GM23248 (cell line): ENCODE results near the gene GTPBP10. TPM values are rescaled to one million over a fixed set of nuclear protein-coding genes. Genes with fewer than 3 reads are reported as not detected.
A peak's percentile ranks its signal among the peaks of the same experiment; 100 is the strongest.

Source experiments
- DNase-seq: peaks from one replicate; pipeline ENCODE4 v3.0.0-alpha.2; 2015
- H2AFZ ChIP-seq: fragments of 200-600 bp; sonication (generic); 2 replicates; pipeline ENCODE4 v1.6.1; 2016; ENCODE audit warnings: antibody characterized with exemption
- H3F3A ChIP-seq: fragments of 200-600 bp; sonication (generic); 2 replicates; pipeline ENCODE4 v1.6.1; 2016; ENCODE audit warnings: mild to moderate bottlenecking, antibody characterized with exemption, mixed run types; ENCODE audit not compliant: insufficient read depth
- H3K27ac ChIP-seq: fragments of 200-600 bp; sonication (generic); 2 replicates; pipeline ENCODE4 v1.5.1; 2016; ENCODE audit warnings: mild to moderate bottlenecking
- H3K27me3 ChIP-seq: fragments of 200-600 bp; sonication (generic); replicated peaks from 2 replicates; pipeline ENCODE4 v1.6.1; 2016; ENCODE audit warnings: mild to moderate bottlenecking; ENCODE audit not compliant: insufficient read depth
- H3K36me3 ChIP-seq: fragments of 200-600 bp; sonication (generic); 2 replicates; pipeline ENCODE4 v1.6.1; 2016; ENCODE audit warnings: low read depth, mild to moderate bottlenecking
- H3K4me1 ChIP-seq: fragments of 200-600 bp; sonication (generic); 2 replicates; pipeline ENCODE4 v1.6.1; 2016; ENCODE audit warnings: mild to moderate bottlenecking; ENCODE audit not compliant: insufficient read depth
- H3K4me2 ChIP-seq: fragments of 200-600 bp; sonication (generic); one replicate; pipeline ENCODE4 v1.6.1; 2016; ENCODE audit warnings: mild to moderate bottlenecking; ENCODE audit not compliant: unreplicated experiment
- H3K4me3 ChIP-seq: fragments of 200-600 bp; sonication (generic); 2 replicates; pipeline ENCODE4 v1.5.1; 2016; ENCODE audit warnings: mild to moderate bottlenecking
- H3K79me2 ChIP-seq: fragments of 200-600 bp; sonication (generic); 2 replicates; pipeline ENCODE4 v1.6.1; 2016; ENCODE audit warnings: mild to moderate bottlenecking; ENCODE audit not compliant: insufficient read depth
- H3K9ac ChIP-seq: fragments of 200-600 bp; sonication (generic); 2 replicates; pipeline ENCODE4 v1.6.1; 2016; ENCODE audit warnings: mild to moderate bottlenecking
- H3K9me2 ChIP-seq: fragments of 200-600 bp; sonication (generic); 2 replicates; pipeline ENCODE4 v1.6.1; 2016; ENCODE audit warnings: mixed run types, mild to moderate bottlenecking, moderate library complexity; ENCODE audit not compliant: insufficient read depth
- H3K9me3 ChIP-seq: fragments of 200-600 bp; sonication (generic); one replicate; pipeline ENCODE4 v1.6.1; 2017; ENCODE audit warnings: low read depth
- H4K20me1 ChIP-seq: fragments of 200-600 bp; sonication (generic); 2 replicates; pipeline ENCODE4 v1.6.0; 2016; ENCODE audit not compliant: insufficient read depth
- EZH2 ChIP-seq: fragments of 200-600 bp; sonication (generic); IDR thresholded peaks from 2 replicates; pipeline ENCODE4 v1.6.1; 2018; ENCODE audit warnings: antibody characterized with exemption, mild to moderate bottlenecking; ENCODE audit not compliant: insufficient read depth, poor library complexity, severe bottlenecking
- EZH2phosphoT487 ChIP-seq: fragments of 200-600 bp; sonication (generic); IDR thresholded peaks from 2 replicates; pipeline ENCODE4 v1.6.1; 2018; ENCODE audit warnings: antibody characterized with exemption, moderate library complexity, mild to moderate bottlenecking, low read depth; ENCODE audit not compliant: insufficient read depth
- WGBS, 2 experiments: methylation state at CpG; one replicate each; pipeline ENCODE4 v1.1.6; 2015 to 2017; ENCODE audit warnings: low lambda C conversion rate in 2 of 2, low coverage in 1 of 2; ENCODE audit errors: missing lambda C conversion rate in 2 of 2; 5-methylcytosine and 5-hydroxymethylcytosine counted together
- in situ Hi-C: fragments of 300-500 bp; cut with MboI; formaldehyde crosslinking; loops from 2 replicates; pipeline ENCODE4 v1.15.0; 2020
- polyA plus RNA-seq: library from polyadenylated mRNA; unstranded; fragments of >200 nt; fragmentation: Nextera tagmentation; extraction: Ambion mirVana; gene quantifications from 2 replicates; pipeline ENCODE4 v1.2.1, GENCODE V29; 2016
- total RNA-seq: library from RNA; depleted of rRNA; stranded (reverse); fragments of >200 nt; shearing (Covaris generic); gene quantifications from 2 replicates; pipeline ENCODE4 v1.2.3, GENCODE V29; 2014

Gene GTPBP10
- total and polyA plus RNA-seq, 2 experiments from 2014 or later: 15.0 to 24.6 TPM

DNA sequence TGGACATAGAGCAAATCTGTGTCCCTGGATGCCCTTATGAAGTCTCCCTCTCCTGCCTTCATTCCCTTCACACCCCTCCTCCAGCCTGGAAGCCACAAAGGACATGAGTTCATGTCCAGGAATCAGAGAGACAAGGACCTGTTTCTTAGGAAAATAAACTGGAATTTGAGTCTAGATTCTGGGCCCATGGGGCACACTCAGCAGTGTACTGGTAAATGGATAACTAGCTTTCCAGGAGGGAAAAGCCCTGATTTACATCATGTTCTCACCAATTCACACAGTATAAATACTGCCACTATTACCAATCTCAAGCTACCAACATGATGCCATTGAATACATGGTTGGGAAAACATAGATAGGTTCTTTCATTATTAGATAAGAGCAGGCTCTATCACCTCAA lies 35.3 kb upstream of the GTPBP10 start:
- TF ChIP-seq EZH2 (no peak), EZH2phosphoT487 (no peak)
- no peaks in the 10 kb centered on the region for H3K27me3 ChIP-seq
- DNase-seq: no peak
- in situ Hi-C loops: no loop called here
- H3K79me2 ChIP-seq: no peaks in the 10 kb centered on the region
- H3K4me3 ChIP-seq: no peak overlapping the region
- H4K20me1 ChIP-seq: no peaks in the 10 kb centered on the region
- H3K4me2 ChIP-seq: no peak overlapping the region
- no peaks in the 10 kb centered on the region for H3K4me1 ChIP-seq
- no peak overlapping the region for H3K27ac ChIP-seq
- no peaks in the 10 kb centered on the region for H3K36me3 ChIP-seq
- H3K9me2 ChIP-seq: no peaks in the 10 kb centered on the region
- H2AFZ ChIP-seq: no peak overlapping the region
- no peaks in the 10 kb centered on the region for H3F3A ChIP-seq
- H3K9ac ChIP-seq: no peak overlapping the region
- no peaks in the 10 kb centered on the region for H3K9me3 ChIP-seq

DNA sequence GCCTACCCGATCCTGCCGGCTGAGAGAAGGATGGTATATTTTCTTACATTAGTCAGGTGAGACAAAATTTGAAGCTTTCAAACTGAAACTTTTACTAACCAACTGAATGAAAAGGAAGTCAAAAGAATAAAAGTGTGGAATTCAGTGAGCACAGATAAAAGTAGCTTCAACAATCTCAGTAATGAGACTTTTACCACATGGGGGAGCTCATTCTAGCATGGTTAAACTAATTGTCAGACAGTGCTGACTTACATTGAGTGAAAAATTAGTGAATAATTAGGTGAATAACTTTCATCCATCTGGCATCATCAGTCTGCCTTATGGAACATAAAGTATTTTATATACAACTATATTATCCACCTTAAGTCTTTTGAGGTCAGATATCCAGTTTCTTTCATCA lies 33.8 kb upstream of the GTPBP10 start:
- H3K36me3 ChIP-seq: no peaks in the 10 kb centered on the region
- H3K27me3 ChIP-seq: no peaks in the 10 kb centered on the region
- H3F3A ChIP-seq: no peaks in the 10 kb centered on the region
- no peaks in the 10 kb centered on the region for H3K9me3 ChIP-seq
- no peak overlapping the region for H2AFZ ChIP-seq
- TF ChIP-seq EZH2phosphoT487: no peak
- no peak for TF ChIP-seq EZH2
- WGBS, 2 experiments: 94 to 97% methylated on average over 2 of the region's 2 CpGs
- H3K4me2 ChIP-seq: no peak overlapping the region
- H3K79me2 ChIP-seq: no peaks in the 10 kb centered on the region
- no peaks in the 10 kb centered on the region for H3K9me2 ChIP-seq
- in situ Hi-C loops: no loop called here
- H3K9ac ChIP-seq: no peak overlapping the region
- H3K4me1 ChIP-seq: no peaks in the 10 kb centered on the region
- peak; percentile 17 for DNase-seq
- H4K20me1 ChIP-seq: no peaks in the 10 kb centered on the region
- H3K27ac ChIP-seq: no peak overlapping the region
- no peak overlapping the region for H3K4me3 ChIP-seq

GRCh38 chr7:90313907-90314306 lies 32.6 kb upstream of the GTPBP10 start:
- TF ChIP-seq EZH2: no peak
- no peak for TF ChIP-seq EZH2phosphoT487
- Histone ChIP-seq H3K4me2 (no peak overlapping the region), H3K4me3 (no peak overlapping the region), H3K4me1 (no peaks in the 10 kb centered on the region), H3F3A (no peaks in the 10 kb centered on the region), H3K9me2 (no peaks in the 10 kb centered on the region), H3K27ac (no peak overlapping the region), H3K9me3 (no peaks in the 10 kb centered on the region), H2AFZ (no peak overlapping the region), H3K27me3 (no peaks in the 10 kb centered on the region), H3K36me3 (no peaks in the 10 kb centered on the region), H3K79me2 (no peaks in the 10 kb centered on the region), H3K9ac (no peak overlapping the region), H4K20me1 (no peaks in the 10 kb centered on the region)
- DNase-seq: no peak
- WGBS, 2 experiments: 67 to 72% methylated on average over 4 of the region's 4 CpGs
- in situ Hi-C loops: no loop called here

DNA sequence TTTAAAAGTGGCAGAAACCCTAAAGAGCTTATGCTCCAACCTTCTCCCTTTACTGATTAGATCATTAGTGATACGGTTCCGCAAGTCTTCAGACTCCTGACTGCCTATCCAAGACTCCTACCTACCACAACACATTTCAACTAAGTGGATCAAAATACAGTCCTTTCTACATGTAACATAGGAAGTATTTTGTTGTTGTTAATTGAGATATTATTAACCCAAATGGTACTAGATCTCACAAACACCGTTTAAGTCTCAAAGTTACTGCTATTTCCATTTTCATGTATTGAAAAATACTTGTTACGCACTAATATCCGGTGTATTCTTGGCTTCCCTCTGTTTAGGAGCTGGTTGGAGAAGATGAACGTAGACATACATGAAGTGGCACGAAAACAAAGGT lies 26.5 kb upstream of the GTPBP10 start:
- no peak for DNase-seq
- Histone ChIP-seq H4K20me1 (no peaks in the 10 kb centered on the region), H3K79me2 (no peaks in the 10 kb centered on the region), H3F3A (no peaks in the 10 kb centered on the region), H3K4me3 (no peak overlapping the region), H3K36me3 (no peaks in the 10 kb centered on the region), H3K27me3 (peaks cover 12% of the 10 kb centered on the region; the same call in 1 of the 2 replicates), H3K9ac (no peak overlapping the region), H3K27ac (no peak overlapping the region), H3K9me2 (no peaks in the 10 kb centered on the region), H3K9me3 (no peaks in the 10 kb centered on the region), H2AFZ (no peak overlapping the region), H3K4me2 (no peak overlapping the region), H3K4me1 (no peaks in the 10 kb centered on the region)
- in situ Hi-C loops: no loop called here
- 84 to 85% methylated on average over 7 of the region's 7 CpGs for WGBS, 2 experiments
- TF ChIP-seq EZH2 (no peak), EZH2phosphoT487 (no peak)

DNA sequence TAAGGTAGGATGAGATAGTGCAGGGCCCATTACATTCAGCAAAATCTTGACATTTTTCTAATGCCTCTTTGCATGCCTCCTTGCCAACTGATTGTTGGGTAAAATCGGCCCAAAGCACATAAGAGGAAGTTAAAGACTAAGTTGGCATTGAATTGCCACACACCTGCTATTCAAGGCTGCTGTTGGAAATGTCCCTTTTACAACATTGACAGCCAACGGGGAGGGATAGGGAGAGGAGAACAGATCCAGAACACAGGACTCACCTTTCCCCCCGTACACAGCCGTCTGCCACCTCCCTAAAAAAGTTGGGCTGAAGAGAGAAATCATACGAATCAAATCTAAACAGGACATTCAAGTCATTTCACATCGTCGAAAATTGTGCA lies 26.1 kb upstream of the GTPBP10 start:
- Histone ChIP-seq H2AFZ (peak overlapping the region; percentile 85; the same call in 1 of the 2 replicates), H3K9me3 (no peaks in the 10 kb centered on the region)
- WGBS, 2 experiments: 28 to 36% methylated on average over 7 of the region's 7 CpGs

More for the DNA sequence above, 26.1 kb upstream of the GTPBP10 start:
- no peaks in the 10 kb centered on the region for H3K79me2 ChIP-seq
- no peaks in the 10 kb centered on the region for H3K9me2 ChIP-seq
- no peaks in the 10 kb centered on the region for H4K20me1 ChIP-seq
- no peaks in the 10 kb centered on the region for H3K4me1 ChIP-seq
- H3K27ac ChIP-seq: no peak overlapping the region
- peaks cover 12% of the 10 kb centered on the region; the same call in 1 of the 2 replicates for H3K27me3 ChIP-seq
- H3F3A ChIP-seq: no peaks in the 10 kb centered on the region
- no peaks in the 10 kb centered on the region for H3K36me3 ChIP-seq
- H3K4me2 ChIP-seq: peak overlapping the region; percentile 86
- no peak overlapping the region for H3K9ac ChIP-seq
- DNase-seq: no peak
- H3K4me3 ChIP-seq: peak overlapping the region; percentile 70
- no peak for TF ChIP-seq EZH2phosphoT487
- TF ChIP-seq EZH2: no peak
- in situ Hi-C loops: no loop called here
